Measurements from ENCODE around the gene SYCN. TPM values are rescaled to one million over a fixed set of nuclear protein-coding genes. Genes with fewer than 3 reads are reported as not detected.

The SYCN gene
- total RNA-seq, 4 donors from 2014 or later, result not detected

- no peaks in the 10 kb centered on the region for H3K36me3 ChIP-seq
- no peaks in the 10 kb centered on the region for H3K27me3 ChIP-seq
- no peaks in the 10 kb centered on the region for H3K4me1 ChIP-seq
- H3K4me3 ChIP-seq, result no peak overlapping the region
- no peak for DNase-seq
- TF ChIP-seq POLR2A (IDR thresholded peaks at IDR 0.05) (no peak), CTCF (IDR thresholded peaks at IDR 0.05) (no peak)
- no peak overlapping the region for H3K27ac ChIP-seq
- no peaks in the 10 kb centered on the region for H3K9me3 ChIP-seq
- intact Hi-C loops (cut with DNase I; ENCODE audit: low total_unique reads), result no loop called here
These were observed 26.3 kb downstream of the SYCN start for GRCh38 chr19:39177736-39178135.

- Histone ChIP-seq H3K36me3 (no peaks in the 10 kb centered on the region), H3K27ac (no peak overlapping the region), H3K9me3 (no peaks in the 10 kb centered on the region), H3K4me3 (no peak overlapping the region), H3K27me3 (no peaks in the 10 kb centered on the region), H3K4me1 (no peaks in the 10 kb centered on the region)
- no peak for DNase-seq
- TF ChIP-seq CTCF (IDR thresholded peaks at IDR 0.05), result no peak
- TF ChIP-seq POLR2A (IDR thresholded peaks at IDR 0.05), result no peak
- intact Hi-C loops (cut with DNase I; ENCODE audit: low total_unique reads), result no loop called here
These were observed 26.9 kb downstream of the SYCN start for GRCh38 chr19:39177110-39177699.

- no peak for TF ChIP-seq CTCF (IDR thresholded peaks at IDR 0.05)
- no peak for TF ChIP-seq POLR2A (IDR thresholded peaks at IDR 0.05)
- no peaks in the 10 kb centered on the region for H3K4me1 ChIP-seq
- no peak overlapping the region for H3K27ac ChIP-seq
- no peaks in the 10 kb centered on the region for H3K9me3 ChIP-seq
- H3K27me3 ChIP-seq, result no peaks in the 10 kb centered on the region
- no peak for DNase-seq
- no peak overlapping the region for H3K4me3 ChIP-seq
- intact Hi-C loops (cut with DNase I; ENCODE audit: low total_unique reads), result no loop called here
- no peaks in the 10 kb centered on the region for H3K36me3 ChIP-seq
These were observed 28.5 kb downstream of the SYCN start for GRCh38 chr19:39175564-39175963.

- Histone ChIP-seq H3K27ac (no peak overlapping the region), H3K4me3 (no peak overlapping the region), H3K9me3 (no peaks in the 10 kb centered on the region), H3K36me3 (no peaks in the 10 kb centered on the region), H3K27me3 (no peaks in the 10 kb centered on the region), H3K4me1 (no peaks in the 10 kb centered on the region)
- TF ChIP-seq POLR2A (IDR thresholded peaks at IDR 0.05), result no peak
- no peak for TF ChIP-seq CTCF (IDR thresholded peaks at IDR 0.05)
- intact Hi-C loops (cut with DNase I; ENCODE audit: low total_unique reads), result no loop called here
- no peak for DNase-seq
These were observed 29.2 kb downstream of the SYCN start for GRCh38 chr19:39174558-39175544.

- no peaks in the 10 kb centered on the region for H3K9me3 ChIP-seq
- DNase-seq, result no peak
- H3K27ac ChIP-seq, result no peak overlapping the region
- no peaks in the 10 kb centered on the region for H3K27me3 ChIP-seq
- TF ChIP-seq CTCF (IDR thresholded peaks at IDR 0.05), result no peak
- no peak for TF ChIP-seq POLR2A (IDR thresholded peaks at IDR 0.05)
- H3K4me1 ChIP-seq, result no peaks in the 10 kb centered on the region
- no peak overlapping the region for H3K4me3 ChIP-seq
- intact Hi-C loops (cut with DNase I; ENCODE audit: low total_unique reads), result no loop called here
- no peaks in the 10 kb centered on the region for H3K36me3 ChIP-seq
These were observed 29.9 kb downstream of the SYCN start for GRCh38 chr19:39174142-39174541.

All from uterus (tissue), 4 donors.